ENCODE results near the gene NOC2L.

GRCh38 chr1:899636-900317 is 59.3 kb downstream of the NOC2L start:
- TF ChIP-seq POLR2A (IDR thresholded peaks at IDR 0.05) (no peak), EP300 (IDR thresholded peaks at IDR 0.05) (no peak), CTCF (IDR thresholded peaks at IDR 0.05) (no peak)
